Activated CD4-positive, alpha-beta T cell treated with anti-CD3 and anti-CD28 coated beads, Interleukin-2, amount 10 ng/mL, durations not matched to agents 7 days and 5 days (primary cell): ENCODE measurements around the gene CCSER1. TPM values are rescaled to one million over a fixed set of nuclear protein-coding genes. Genes with fewer than 3 reads are reported as not detected.
"Not testable (repeated sequence)": the region's sequence is repeated elsewhere in the genome, so short reads cannot be mapped to it uniquely, and the experiment has no call there.

Source experiments
- CTCF ChIA-PET: fragments of 350-600 bp; sonication (Branson Sonifier 250); formaldehyde crosslinking; loops from one replicate; lab custom pipeline; 2021; ENCODE audit warnings: antibody characterized with exemption; lab: Charles Lee
- POLR2A ChIA-PET: fragments of 350-600 bp; sonication (Branson Sonifier 250); formaldehyde crosslinking; loops from one replicate; lab custom pipeline; 2021; ENCODE audit warnings: antibody characterized with exemption; lab: Charles Lee
- DNase-seq: peaks from one replicate; pipeline ENCODE4 v3.0.0-alpha.2; 2020
- H3K27ac Mint-ChIP-seq: one replicate; pipeline ENCODE4 v1.8.0; 2021; ENCODE audit warnings: mild to moderate bottlenecking, moderate library complexity, mixed read lengths
- H3K27me3 Mint-ChIP-seq: one replicate; pipeline ENCODE4 v1.8.0; 2021; ENCODE audit warnings: mixed read lengths
- H3K36me3 Mint-ChIP-seq: one replicate; pipeline ENCODE4 v1.8.0; 2021; ENCODE audit warnings: low read depth, mixed read lengths
- H3K4me1 Mint-ChIP-seq: one replicate; pipeline ENCODE4 v1.8.0; 2021; ENCODE audit warnings: mixed read lengths
- H3K4me3 Mint-ChIP-seq: one replicate; pipeline ENCODE4 v1.8.0; 2021; ENCODE audit warnings: mild to moderate bottlenecking, moderate library complexity, mixed read lengths
- H3K9me3 Mint-ChIP-seq: one replicate; pipeline ENCODE4 v1.8.0; 2021; ENCODE audit warnings: mixed read lengths
- total RNA-seq, 2 experiments: library from RNA; stranded (reverse); gene quantifications; one replicate each; pipeline ENCODE4 v1.2.3, GENCODE V29; 2021

Gene CCSER1
- total RNA-seq, 2 experiments from 2014 or later, result 0.15 TPM; not detected in 1

GRCh38 chr4:91448668-91449330, 1321.6 kb downstream of the CCSER1 start:
- H3K27me3 Mint-ChIP-seq, result no peaks in the 10 kb centered on the region
- no peak for DNase-seq
- CTCF ChIA-PET, result no interaction called here
- POLR2A ChIA-PET, result no interaction called here
- no peak overlapping the region for H3K4me3 Mint-ChIP-seq
- H3K9me3 Mint-ChIP-seq, result peaks cover 3% of the 10 kb centered on the region
- no peaks in the 10 kb centered on the region for H3K36me3 Mint-ChIP-seq
- H3K27ac Mint-ChIP-seq, result no peak overlapping the region
- H3K4me1 Mint-ChIP-seq, result no peaks in the 10 kb centered on the region

GRCh38 chr4:91454111-91454510, 1326.9 kb downstream of the CCSER1 start:
- no peaks in the 10 kb centered on the region for H3K27me3 Mint-ChIP-seq
- POLR2A ChIA-PET, result no interaction called here
- CTCF ChIA-PET, result no interaction called here
- no peaks in the 10 kb centered on the region for H3K4me1 Mint-ChIP-seq
- H3K9me3 Mint-ChIP-seq, result peaks cover 3% of the 10 kb centered on the region
- no peak for DNase-seq
- no peaks in the 10 kb centered on the region for H3K36me3 Mint-ChIP-seq
- no peak overlapping the region for H3K27ac Mint-ChIP-seq
- H3K4me3 Mint-ChIP-seq, result no peak overlapping the region

- CTCF ChIA-PET, result not testable (repeated sequence)
Observed at GRCh38 chr4:91462566-91462965, 1335.4 kb downstream of the CCSER1 start.

GRCh38 chr4:91470671-91471070, 1343.5 kb downstream of the CCSER1 start:
- H3K36me3 Mint-ChIP-seq, result no peaks in the 10 kb centered on the region
- ChIA-PET CTCF (no interaction called here), POLR2A (no interaction called here)
- H3K27me3 Mint-ChIP-seq, result no peaks in the 10 kb centered on the region
- H3K9me3 Mint-ChIP-seq, result peaks cover 6% of the 10 kb centered on the region
- H3K4me3 Mint-ChIP-seq, result no peak overlapping the region
- H3K4me1 Mint-ChIP-seq, result no peaks in the 10 kb centered on the region
- no peak overlapping the region for H3K27ac Mint-ChIP-seq
- DNase-seq, result no peak

More at GRCh38 chr4:91462566-91462965, 1335.4 kb downstream of the CCSER1 start:
- H3K4me1 Mint-ChIP-seq, POLR2A ChIA-PET, H3K27ac Mint-ChIP-seq, H3K4me3 Mint-ChIP-seq, DNase-seq, H3K27me3 Mint-ChIP-seq, H3K36me3 Mint-ChIP-seq: not testable (repeated sequence)
- peaks cover 11% of the 10 kb centered on the region for H3K9me3 Mint-ChIP-seq

GRCh38 chr4:91471280-91471679, 1344.1 kb downstream of the CCSER1 start:
- CTCF ChIA-PET, result no interaction called here
- no peak overlapping the region for H3K27ac Mint-ChIP-seq
- no peaks in the 10 kb centered on the region for H3K36me3 Mint-ChIP-seq
- POLR2A ChIA-PET, result no interaction called here
- no peaks in the 10 kb centered on the region for H3K27me3 Mint-ChIP-seq
- no peak for DNase-seq
- H3K4me3 Mint-ChIP-seq, result no peak overlapping the region
- H3K9me3 Mint-ChIP-seq, result peaks cover 6% of the 10 kb centered on the region
- H3K4me1 Mint-ChIP-seq, result no peaks in the 10 kb centered on the region

- DNase-seq, result no peak
- Mint-ChIP-seq H3K36me3 (no peaks in the 10 kb centered on the region), H3K27ac (no peak overlapping the region), H3K4me3 (no peak overlapping the region), H3K9me3 (peaks cover 6% of the 10 kb centered on the region), H3K4me1 (no peaks in the 10 kb centered on the region), H3K27me3 (no peaks in the 10 kb centered on the region)
- ChIA-PET CTCF (interaction anchor here (0.8 kb wide), 1 partner anchor 902 kb away, joined by 3 read pairs; no protein-coding TSS in a partner anchor), POLR2A (no interaction called here)
Observed at GRCh38 chr4:91472046-91472445, 1344.9 kb downstream of the CCSER1 start.

GRCh38 chr4:91485415-91485814, 1358.2 kb downstream of the CCSER1 start:
- Mint-ChIP-seq H3K27ac (no peak overlapping the region), H3K27me3 (no peaks in the 10 kb centered on the region), H3K4me1 (no peaks in the 10 kb centered on the region), H3K36me3 (no peaks in the 10 kb centered on the region), H3K9me3 (peaks cover 9% of the 10 kb centered on the region), H3K4me3 (no peak overlapping the region)
- CTCF ChIA-PET, result no interaction called here
- DNase-seq, result no peak
- POLR2A ChIA-PET, result no interaction called here

- Mint-ChIP-seq H3K27ac (no peak overlapping the region), H3K4me3 (no peak overlapping the region), H3K4me1 (no peaks in the 10 kb centered on the region), H3K36me3 (no peaks in the 10 kb centered on the region), H3K9me3 (no peaks in the 10 kb centered on the region), H3K27me3 (no peaks in the 10 kb centered on the region)
- ChIA-PET CTCF (no interaction called here), POLR2A (no interaction called here)
- no peak for DNase-seq
Observed at GRCh38 chr4:91488946-91489345, 1361.8 kb downstream of the CCSER1 start.

GRCh38 chr4:91497892-91498291, 1370.7 kb downstream of the CCSER1 start:
- CTCF ChIA-PET, result no interaction called here
- H3K4me3 Mint-ChIP-seq, result no peak overlapping the region
- no peaks in the 10 kb centered on the region for H3K9me3 Mint-ChIP-seq
- H3K36me3 Mint-ChIP-seq, result no peaks in the 10 kb centered on the region
- H3K4me1 Mint-ChIP-seq, result no peaks in the 10 kb centered on the region
- H3K27me3 Mint-ChIP-seq, result no peaks in the 10 kb centered on the region
- POLR2A ChIA-PET, result no interaction called here
- DNase-seq, result no peak
- no peak overlapping the region for H3K27ac Mint-ChIP-seq

GRCh38 chr4:91502365-91502764, 1375.2 kb downstream of the CCSER1 start:
- ChIA-PET POLR2A (no interaction called here), CTCF (no interaction called here)
- H3K27me3 Mint-ChIP-seq, result no peaks in the 10 kb centered on the region
- no peak overlapping the region for H3K27ac Mint-ChIP-seq
- no peaks in the 10 kb centered on the region for H3K4me1 Mint-ChIP-seq
- H3K4me3 Mint-ChIP-seq, result no peak overlapping the region
- DNase-seq, result no peak
- H3K36me3 Mint-ChIP-seq, result no peaks in the 10 kb centered on the region
- H3K9me3 Mint-ChIP-seq, result no peaks in the 10 kb centered on the region

GRCh38 chr4:91513326-91513725, 1386.1 kb downstream of the CCSER1 start:
- Mint-ChIP-seq H3K27me3 (no peaks in the 10 kb centered on the region), H3K9me3 (peaks cover 17% of the 10 kb centered on the region), H3K27ac (no peak overlapping the region), H3K4me1 (no peaks in the 10 kb centered on the region), H3K36me3 (no peaks in the 10 kb centered on the region), H3K4me3 (no peak overlapping the region)
- no peak for DNase-seq
- ChIA-PET POLR2A (no interaction called here), CTCF (no interaction called here)

- H3K27me3 Mint-ChIP-seq, result no peaks in the 10 kb centered on the region
- CTCF ChIA-PET, result no interaction called here
- H3K9me3 Mint-ChIP-seq, result peaks cover 19% of the 10 kb centered on the region
- H3K36me3 Mint-ChIP-seq, result no peaks in the 10 kb centered on the region
- POLR2A ChIA-PET, result no interaction called here
- H3K4me3 Mint-ChIP-seq, result no peak overlapping the region
- H3K4me1 Mint-ChIP-seq, result no peaks in the 10 kb centered on the region
- DNase-seq, result no peak
- H3K27ac Mint-ChIP-seq, result no peak overlapping the region
Observed at GRCh38 chr4:91519155-91519554, 1392.0 kb downstream of the CCSER1 start.

GRCh38 chr4:91525621-91526020, 1398.4 kb downstream of the CCSER1 start:
- no peaks in the 10 kb centered on the region for H3K4me1 Mint-ChIP-seq
- peaks cover 3% of the 10 kb centered on the region for H3K9me3 Mint-ChIP-seq
- ChIA-PET CTCF (no interaction called here), POLR2A (no interaction called here)
- no peaks in the 10 kb centered on the region for H3K27me3 Mint-ChIP-seq
- no peak for DNase-seq
- no peak overlapping the region for H3K4me3 Mint-ChIP-seq
- no peak overlapping the region for H3K27ac Mint-ChIP-seq
- H3K36me3 Mint-ChIP-seq, result no peaks in the 10 kb centered on the region

GRCh38 chr4:91527056-91527455, 1399.9 kb downstream of the CCSER1 start:
- ChIA-PET CTCF (no interaction called here), POLR2A (no interaction called here)
- DNase-seq, result no peak
- no peaks in the 10 kb centered on the region for H3K4me1 Mint-ChIP-seq
- H3K27me3 Mint-ChIP-seq, result no peaks in the 10 kb centered on the region
- H3K9me3 Mint-ChIP-seq, result peaks cover 3% of the 10 kb centered on the region
- no peaks in the 10 kb centered on the region for H3K36me3 Mint-ChIP-seq
- no peak overlapping the region for H3K27ac Mint-ChIP-seq
- no peak overlapping the region for H3K4me3 Mint-ChIP-seq
